Measurements from ENCODE around the gene PKN1. TPM values are rescaled to one million over a fixed set of nuclear protein-coding genes. Genes with fewer than 3 reads are reported as not detected.

The PKN1 gene
- polyA plus RNA-seq, 1 donor (not counting 4 experiments of a cell fraction or from before 2014, with no cell fraction given) = 0.62 TPM

DNA sequence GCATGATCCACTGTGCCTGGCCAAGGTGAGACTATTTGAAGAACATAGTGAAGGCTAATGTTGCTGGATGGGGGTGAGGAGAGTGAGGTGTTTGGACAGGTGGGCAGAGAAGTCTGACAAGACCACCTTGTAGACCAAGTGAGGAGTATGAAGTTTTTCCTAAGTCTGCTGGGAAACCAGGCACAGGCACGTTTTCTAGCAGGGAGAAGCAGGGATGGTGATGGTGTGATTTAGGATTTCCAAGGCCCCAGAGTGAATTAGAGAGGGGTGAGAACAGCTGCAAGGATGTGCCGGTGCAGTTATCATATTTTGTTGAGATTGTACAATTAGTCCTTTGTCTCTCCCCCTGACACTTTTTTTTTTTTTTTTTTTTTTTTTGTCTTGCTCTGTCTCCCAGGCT, 5.6 kb upstream of the PKN1 start:
- Histone ChIP-seq H3K79me2 (ENCODE audit: control insufficient read depth, insufficient read depth, low read length) (no peaks in the 10 kb centered on the region), H3K36me3 (ENCODE audit: control insufficient read depth in 2 of 2, extremely low read depth in 1 of 2, insufficient read depth in 2 of 2, low read length in 2 of 2) (no peaks in the 10 kb centered on the region), H3K4me2 (ENCODE audit: control insufficient read depth, extremely low read depth, insufficient read depth, low read depth, low read length) (no peak overlapping the region), H4K20me1 (ENCODE audit: control insufficient read depth, extremely low read depth, insufficient read depth, low read length) (no peaks in the 10 kb centered on the region), H3K27ac (ENCODE audit: control insufficient read depth, insufficient read depth, low read length) (no peak overlapping the region), H3K4me1 (ENCODE audit: control insufficient read depth, extremely low read depth, insufficient read depth, low read length) (no peaks in the 10 kb centered on the region), H3K9me1 (ENCODE audit: control insufficient read depth, extremely low read depth, insufficient read depth, low read length) (no peaks in the 10 kb centered on the region), H3K9ac (ENCODE audit: control insufficient read depth, extremely low read depth, insufficient read depth, low read length) (no peak overlapping the region), H2AFZ (ENCODE audit: control insufficient read depth, low read length) (no peak overlapping the region), H3K27me3 (ENCODE audit: control insufficient read depth, extremely low read depth, insufficient read depth, low read length) (peaks cover 8% of the 10 kb centered on the region), H3K4me3 (ENCODE audit: control insufficient read depth in 2 of 3, extremely low read depth in 1 of 3, insufficient read depth in 2 of 3, low read depth in 1 of 3, low read length in 3 of 3) (no peak overlapping the region), H3K9me3 (ENCODE audit: control insufficient read depth, low read depth, low read length) (no peaks in the 10 kb centered on the region)
- DNase-seq (ENCODE audit: low read depth, low spot score) (no peak), FAIRE-seq (no peak)
- dilution Hi-C loops (cut with MboI; ENCODE audit: extremely low pct_ligation_motif_present, low sequenced_read_pairs) = no loop called here
- TF ChIP-seq, protein P1, sequence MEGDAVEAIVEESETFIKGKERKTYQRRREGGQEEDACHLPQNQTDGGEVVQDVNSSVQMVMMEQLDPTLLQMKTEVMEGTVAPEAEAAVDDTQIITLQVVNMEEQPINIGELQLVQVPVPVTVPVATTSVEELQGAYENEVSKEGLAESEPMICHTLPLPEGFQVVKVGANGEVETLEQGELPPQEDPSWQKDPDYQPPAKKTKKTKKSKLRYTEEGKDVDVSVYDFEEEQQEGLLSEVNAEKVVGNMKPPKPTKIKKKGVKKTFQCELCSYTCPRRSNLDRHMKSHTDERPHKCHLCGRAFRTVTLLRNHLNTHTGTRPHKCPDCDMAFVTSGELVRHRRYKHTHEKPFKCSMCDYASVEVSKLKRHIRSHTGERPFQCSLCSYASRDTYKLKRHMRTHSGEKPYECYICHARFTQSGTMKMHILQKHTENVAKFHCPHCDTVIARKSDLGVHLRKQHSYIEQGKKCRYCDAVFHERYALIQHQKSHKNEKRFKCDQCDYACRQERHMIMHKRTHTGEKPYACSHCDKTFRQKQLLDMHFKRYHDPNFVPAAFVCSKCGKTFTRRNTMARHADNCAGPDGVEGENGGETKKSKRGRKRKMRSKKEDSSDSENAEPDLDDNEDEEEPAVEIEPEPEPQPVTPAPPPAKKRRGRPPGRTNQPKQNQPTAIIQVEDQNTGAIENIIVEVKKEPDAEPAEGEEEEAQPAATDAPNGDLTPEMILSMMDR (optimal IDR thresholded peaks at IDR 0.05 in 1 of 3, IDR thresholded peaks at IDR 0.05 in 1 of 3, conservative IDR thresholded peaks at IDR 0.05 in 1 of 3; ENCODE audit: extremely low read depth in 1 of 3, insufficient read depth in 2 of 3, low read length in 3 of 3) = no peak
- TF ChIP-seq EZH2 (IDR thresholded peaks at IDR 0.05; ENCODE audit: low read length) = no peak

DNA sequence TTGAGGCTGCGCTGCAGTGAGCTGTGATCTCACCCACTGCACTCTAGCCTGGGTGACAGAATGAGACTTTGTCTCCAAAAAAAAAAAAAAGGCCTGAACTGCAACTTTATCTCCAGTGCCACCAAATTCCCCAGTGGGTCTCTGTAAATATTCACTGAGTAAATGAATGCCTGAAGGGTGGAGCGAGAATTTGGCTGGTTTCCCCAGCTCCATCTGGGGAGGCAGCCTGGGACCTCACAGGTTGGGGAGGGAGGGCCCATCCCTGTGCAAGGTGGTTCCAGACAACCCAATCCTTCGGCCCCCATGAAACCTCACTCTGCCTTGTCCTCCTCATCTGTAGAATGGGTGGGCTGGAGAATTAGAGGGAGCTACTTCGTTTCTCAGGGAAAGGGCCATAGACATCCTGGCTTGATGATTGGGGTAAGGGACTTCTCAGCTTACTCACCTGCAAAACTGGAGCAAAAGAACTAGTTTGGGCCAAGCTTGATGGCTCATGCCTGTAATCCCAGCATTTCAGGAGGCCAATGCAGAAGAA, 4.2 kb upstream of the PKN1 start:
- DNase-seq (ENCODE audit: low read depth, low spot score) (no peak), FAIRE-seq (no peak)
- Histone ChIP-seq H3K9me1 (ENCODE audit: control insufficient read depth, extremely low read depth, insufficient read depth, low read length) (no peaks in the 10 kb centered on the region), H4K20me1 (ENCODE audit: control insufficient read depth, extremely low read depth, insufficient read depth, low read length) (no peaks in the 10 kb centered on the region), H3K36me3 (ENCODE audit: control insufficient read depth in 2 of 2, extremely low read depth in 1 of 2, insufficient read depth in 2 of 2, low read length in 2 of 2) (no peaks in the 10 kb centered on the region), H3K4me3 (ENCODE audit: control insufficient read depth in 2 of 3, extremely low read depth in 1 of 3, insufficient read depth in 2 of 3, low read depth in 1 of 3, low read length in 3 of 3) (no peak overlapping the region), H3K9me3 (ENCODE audit: control insufficient read depth, low read depth, low read length) (no peaks in the 10 kb centered on the region), H3K4me2 (ENCODE audit: control insufficient read depth, extremely low read depth, insufficient read depth, low read depth, low read length) (no peak overlapping the region), H3K27ac (ENCODE audit: control insufficient read depth, insufficient read depth, low read length) (no peak overlapping the region), H3K79me2 (ENCODE audit: control insufficient read depth, insufficient read depth, low read length) (no peaks in the 10 kb centered on the region), H3K4me1 (ENCODE audit: control insufficient read depth, extremely low read depth, insufficient read depth, low read length) (no peaks in the 10 kb centered on the region), H3K27me3 (ENCODE audit: control insufficient read depth, extremely low read depth, insufficient read depth, low read length) (peaks cover 18% of the 10 kb centered on the region), H3K9ac (ENCODE audit: control insufficient read depth, extremely low read depth, insufficient read depth, low read length) (no peak overlapping the region), H2AFZ (ENCODE audit: control insufficient read depth, low read length) (no peak overlapping the region)
- dilution Hi-C loops (cut with MboI; ENCODE audit: extremely low pct_ligation_motif_present, low sequenced_read_pairs) = no loop called here
- TF ChIP-seq, protein P1 (optimal IDR thresholded peaks at IDR 0.05 in 1 of 3, IDR thresholded peaks at IDR 0.05 in 1 of 3, conservative IDR thresholded peaks at IDR 0.05 in 1 of 3; ENCODE audit: extremely low read depth in 1 of 3, insufficient read depth in 2 of 3, low read length in 3 of 3) = no peak
- TF ChIP-seq EZH2 (IDR thresholded peaks at IDR 0.05; ENCODE audit: low read length) = no peak
